GM23248 (cell line): ENCODE measurements around the gene GJC2.

Experiments used
- EZH2 ChIP-seq: fragments of 200-600 bp; sonication (generic); IDR thresholded peaks from 2 replicates; pipeline ENCODE4 v1.6.1; 2018; ENCODE audit warnings: antibody characterized with exemption, mild to moderate bottlenecking; ENCODE audit not compliant: insufficient read depth, poor library complexity, severe bottlenecking
- EZH2phosphoT487 ChIP-seq: fragments of 200-600 bp; sonication (generic); IDR thresholded peaks from 2 replicates; pipeline ENCODE4 v1.6.1; 2018; ENCODE audit warnings: antibody characterized with exemption, moderate library complexity, mild to moderate bottlenecking, low read depth; ENCODE audit not compliant: insufficient read depth

DNA sequence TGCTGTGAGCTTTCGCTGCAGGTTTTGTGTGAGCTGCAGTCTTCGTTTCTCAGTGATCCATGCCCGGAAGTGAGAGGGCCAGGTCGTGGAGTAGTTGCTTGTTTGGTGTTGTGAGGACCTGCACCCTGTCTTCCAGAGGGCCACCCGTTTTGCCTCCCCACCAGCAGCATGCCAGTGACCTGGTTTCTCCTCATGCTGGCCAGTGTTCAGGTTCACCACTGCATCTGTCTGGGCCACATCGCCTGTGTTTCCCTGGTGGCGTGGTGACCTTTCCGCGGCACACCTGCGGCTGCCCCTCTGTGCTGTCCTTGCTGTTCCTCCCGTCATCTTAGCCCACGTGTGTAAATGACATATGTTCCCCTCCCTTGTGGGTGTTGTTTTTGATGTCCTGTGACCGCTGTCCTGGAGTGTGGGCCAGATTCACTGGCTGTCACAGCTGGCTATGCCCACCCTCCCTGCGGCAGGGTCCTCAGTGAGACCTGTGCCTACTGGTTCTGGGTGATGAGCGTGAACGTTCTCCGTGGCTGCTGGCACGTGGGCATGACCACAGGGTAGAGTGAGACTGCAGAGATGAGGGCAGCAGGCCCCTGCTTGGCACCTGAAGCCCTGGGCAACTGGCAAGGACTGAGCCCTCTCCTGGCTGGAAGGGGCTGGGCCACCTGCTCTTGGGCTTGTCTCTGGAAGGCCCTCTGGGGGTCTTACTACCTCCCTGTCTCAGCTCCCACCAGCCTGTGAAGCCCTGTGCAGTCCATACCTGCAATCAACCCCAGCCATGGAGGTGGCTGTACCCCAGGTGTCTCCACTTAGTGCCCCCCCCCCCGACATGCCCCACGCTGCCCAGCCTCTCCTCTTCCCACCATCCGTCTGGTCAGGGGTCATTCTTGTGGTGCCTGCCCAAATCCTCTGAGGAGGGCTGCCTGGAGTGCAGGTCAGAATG is 23.1 kb downstream of the GJC2 start:
- no peak for TF ChIP-seq EZH2
- TF ChIP-seq EZH2phosphoT487, result no peak
